Neutrophil (primary cell): ENCODE results near the gene LHFPL4.

Experiments
- H3K27ac ChIP-seq: fragments of 200-600 bp; sonication (generic); 2 replicates; pipeline ENCODE4 v1.5.1; 2016; ENCODE audit warnings: mild to moderate bottlenecking, moderate library complexity
- H3K27me3 ChIP-seq: fragments of 200-600 bp; sonication (generic); 2 replicates; pipeline ENCODE4 v1.6.0; 2016; ENCODE audit warnings: mild to moderate bottlenecking
- H3K36me3 ChIP-seq: fragments of 200-600 bp; sonication (generic); 2 replicates; pipeline ENCODE4 v1.5.1; 2017
- H3K4me1 ChIP-seq, 2 experiments: fragments of 200-600 bp in 1 of 2; sonication (generic) in 1 of 2; 1 replicate in 1 of 2; 2 replicates in 1 of 2; pipeline versions ENCODE4 v1.5.1 to v1.6.1; 2013 to 2016; ENCODE audit warnings: low read depth in 1 of 2, low read length in 1 of 2, mild to moderate bottlenecking in 1 of 2, moderate library complexity in 1 of 2; ENCODE audit not compliant: control insufficient read depth in 1 of 2, insufficient read depth in 1 of 2
- H3K4me3 ChIP-seq, 2 experiments: fragments of 200-600 bp in 1 of 2; sonication (generic) in 1 of 2; 1 replicate in 1 of 2; 2 replicates in 1 of 2; pipeline ENCODE4 v1.5.1; 2013 to 2016; ENCODE audit warnings: low read depth in 1 of 2, low read length in 1 of 2, mild to moderate bottlenecking in 1 of 2, moderate library complexity in 1 of 2
- H3K9me3 ChIP-seq: fragments of 200-600 bp; sonication (generic); 2 replicates; pipeline ENCODE4 v1.5.1; 2016
- TF ChIP-seq, protein P1 (sequence below): fragments of 200-600 bp; sonication (generic); IDR thresholded peaks from 2 replicates; pipeline ENCODE4 v1.5.1; 2016; ENCODE audit warnings: antibody characterized with exemption

Gene LHFPL4

GRCh38 chr3:9549600-9549999 is 4.0 kb downstream of the LHFPL4 start:
- H3K4me1 ChIP-seq = no peaks in the 10 kb centered on the region
- no peaks in the 10 kb centered on the region for H3K9me3 ChIP-seq
- TF ChIP-seq, protein P1, sequence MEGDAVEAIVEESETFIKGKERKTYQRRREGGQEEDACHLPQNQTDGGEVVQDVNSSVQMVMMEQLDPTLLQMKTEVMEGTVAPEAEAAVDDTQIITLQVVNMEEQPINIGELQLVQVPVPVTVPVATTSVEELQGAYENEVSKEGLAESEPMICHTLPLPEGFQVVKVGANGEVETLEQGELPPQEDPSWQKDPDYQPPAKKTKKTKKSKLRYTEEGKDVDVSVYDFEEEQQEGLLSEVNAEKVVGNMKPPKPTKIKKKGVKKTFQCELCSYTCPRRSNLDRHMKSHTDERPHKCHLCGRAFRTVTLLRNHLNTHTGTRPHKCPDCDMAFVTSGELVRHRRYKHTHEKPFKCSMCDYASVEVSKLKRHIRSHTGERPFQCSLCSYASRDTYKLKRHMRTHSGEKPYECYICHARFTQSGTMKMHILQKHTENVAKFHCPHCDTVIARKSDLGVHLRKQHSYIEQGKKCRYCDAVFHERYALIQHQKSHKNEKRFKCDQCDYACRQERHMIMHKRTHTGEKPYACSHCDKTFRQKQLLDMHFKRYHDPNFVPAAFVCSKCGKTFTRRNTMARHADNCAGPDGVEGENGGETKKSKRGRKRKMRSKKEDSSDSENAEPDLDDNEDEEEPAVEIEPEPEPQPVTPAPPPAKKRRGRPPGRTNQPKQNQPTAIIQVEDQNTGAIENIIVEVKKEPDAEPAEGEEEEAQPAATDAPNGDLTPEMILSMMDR = no peak
- no peaks in the 10 kb centered on the region for H3K36me3 ChIP-seq
- H3K27ac ChIP-seq = no peak overlapping the region
- no peak overlapping the region for H3K4me3 ChIP-seq
- H3K27me3 ChIP-seq = peaks cover 57% of the 10 kb centered on the region

DNA sequence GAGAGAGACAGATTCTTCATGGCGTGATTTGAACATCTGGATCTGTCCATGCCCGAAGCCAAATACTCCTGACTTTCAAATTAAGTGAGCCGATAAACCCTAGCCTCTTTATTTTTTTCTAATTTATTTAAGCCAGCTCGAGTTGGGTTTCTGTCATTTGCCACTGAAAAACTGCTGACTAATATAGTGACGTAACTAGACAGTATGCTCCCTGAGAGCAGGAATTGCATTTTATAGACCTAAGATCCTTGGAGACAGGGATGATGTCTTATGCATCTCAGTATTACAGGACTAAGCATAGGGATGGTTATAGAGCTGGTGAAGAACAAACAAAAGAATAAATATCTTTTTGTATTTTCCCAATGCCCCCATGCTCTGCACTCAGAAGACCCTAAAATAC is 4.6 kb downstream of the LHFPL4 start:
- H3K4me1 ChIP-seq = no peaks in the 10 kb centered on the region
- no peak overlapping the region for H3K4me3 ChIP-seq
- TF ChIP-seq, protein P1 = no peak
- H3K27ac ChIP-seq = no peak overlapping the region
- H3K9me3 ChIP-seq = no peaks in the 10 kb centered on the region
- H3K36me3 ChIP-seq = no peaks in the 10 kb centered on the region
- H3K27me3 ChIP-seq = peaks cover 55% of the 10 kb centered on the region

DNA sequence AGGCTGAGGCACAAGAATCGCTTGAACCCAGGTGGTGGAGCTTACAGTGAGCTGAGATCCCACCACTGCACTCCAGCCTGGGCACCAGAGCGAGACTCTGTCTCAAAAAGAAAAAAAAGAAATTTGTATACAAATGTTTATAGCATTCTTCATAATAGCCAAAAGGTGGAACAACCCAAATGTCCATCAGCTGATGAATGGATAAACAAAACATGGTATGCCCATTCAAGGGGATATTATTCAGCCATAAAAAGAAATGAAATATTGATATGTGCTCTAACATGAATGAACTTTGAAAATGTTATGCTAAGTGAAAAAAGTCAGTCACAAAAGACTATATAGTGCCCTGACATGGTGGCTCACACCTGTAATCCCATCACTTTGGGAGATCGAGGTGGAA is 11.4 kb downstream of the LHFPL4 start:
- Histone ChIP-seq H3K9me3 (no peaks in the 10 kb centered on the region), H3K4me1 (no peaks in the 10 kb centered on the region), H3K36me3 (no peaks in the 10 kb centered on the region), H3K27ac (no peak overlapping the region), H3K4me3 (no peak overlapping the region), H3K27me3 (peaks cover 12% of the 10 kb centered on the region)
- TF ChIP-seq, protein P1 = no peak

GRCh38 chr3:9536212-9536611 is 17.4 kb downstream of the LHFPL4 start:
- H3K9me3 ChIP-seq = no peaks in the 10 kb centered on the region
- no peak overlapping the region for H3K4me3 ChIP-seq
- H3K36me3 ChIP-seq = no peaks in the 10 kb centered on the region
- peaks cover 34% of the 10 kb centered on the region for H3K27me3 ChIP-seq
- H3K27ac ChIP-seq = no peak overlapping the region
- no peaks in the 10 kb centered on the region for H3K4me1 ChIP-seq
- TF ChIP-seq, protein P1 = no peak

DNA sequence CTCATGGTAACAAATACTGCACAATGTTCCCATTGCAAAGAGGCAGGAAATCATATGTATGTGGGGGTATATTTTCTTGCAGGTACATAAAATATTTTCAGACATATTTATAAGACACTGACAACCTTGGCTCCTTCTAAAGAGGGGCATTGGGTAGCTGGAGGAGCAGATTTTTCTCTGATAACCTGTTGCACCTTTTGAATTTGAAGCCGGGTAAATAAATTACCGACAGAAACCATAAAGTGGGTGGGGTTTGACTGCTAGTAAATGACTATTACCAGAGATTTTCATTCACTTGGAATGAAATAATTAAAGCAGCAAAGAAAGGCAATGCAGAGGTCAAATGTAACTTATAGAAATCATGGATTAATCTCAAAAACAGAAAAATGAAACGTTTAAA is 19.2 kb downstream of the LHFPL4 start:
- no peak overlapping the region for H3K27ac ChIP-seq
- H3K36me3 ChIP-seq = no peaks in the 10 kb centered on the region
- H3K4me3 ChIP-seq = no peak overlapping the region
- TF ChIP-seq, protein P1 = no peak
- peaks cover 34% of the 10 kb centered on the region for H3K27me3 ChIP-seq
- H3K9me3 ChIP-seq = no peaks in the 10 kb centered on the region
- H3K4me1 ChIP-seq = no peaks in the 10 kb centered on the region

DNA sequence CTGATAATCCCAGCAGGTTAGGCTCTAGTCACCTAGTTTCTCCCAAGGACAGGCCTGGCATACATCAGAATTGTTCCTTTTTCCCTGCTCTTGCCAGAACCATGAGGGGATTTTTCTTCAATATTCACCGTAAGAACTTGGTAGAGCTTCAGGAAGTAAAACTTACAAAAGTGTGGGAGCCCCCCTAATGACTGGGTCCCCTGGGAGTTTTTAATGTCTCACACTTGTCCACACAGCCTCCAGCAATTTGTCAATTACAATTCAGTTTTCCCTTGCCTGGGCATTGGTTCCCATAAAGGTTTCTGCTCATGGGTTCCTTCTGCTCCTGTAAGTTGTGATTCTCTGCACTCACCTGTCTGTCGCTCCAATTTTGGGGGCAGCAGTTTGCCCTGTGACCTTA is 28.5 kb downstream of the LHFPL4 start:
- Histone ChIP-seq H3K9me3 (no peaks in the 10 kb centered on the region), H3K4me3 (no peak overlapping the region), H3K36me3 (no peaks in the 10 kb centered on the region), H3K27ac (no peak overlapping the region), H3K27me3 (peaks cover 48% of the 10 kb centered on the region), H3K4me1 (no peaks in the 10 kb centered on the region)
- TF ChIP-seq, protein P1 = no peak
